Upper lobe of left lung (tissue), 6 donors: ENCODE data around the gene PPP1R14B. TPM values are rescaled to one million over a fixed set of nuclear protein-coding genes. Genes with fewer than 3 reads are reported as not detected.

Source experiments
- ATAC-seq, 2 donors: fragments of 200-7000 bp; cut with Tn5 transposase; one replicate each; pipeline ENCODE4 v1.9.1; 2022; ENCODE audit warnings: mild to moderate bottlenecking in 2 of 2, moderate library complexity in 2 of 2; ENCODE audit not compliant: low FRiP score in 2 of 2
- DNase-seq, 2 donors: peaks; one replicate each; pipeline ENCODE4 v3.0.0-alpha.2; 2019 to 2020
- H3K27ac ChIP-seq, 4 donors: fragments of 200-600 bp; sonication (generic); one replicate each; pipeline ENCODE4 v1.5.1; 2016 to 2019
- H3K27me3 ChIP-seq, 4 donors: fragments of 200-600 bp; sonication (generic); one replicate each; pipeline ENCODE4 v1.5.1; 2017 to 2019
- H3K36me3 ChIP-seq, 4 donors: fragments of 200-600 bp; sonication (generic); one replicate each; pipeline ENCODE4 v1.5.1; 2016 to 2019
- H3K4me1 ChIP-seq, 4 donors: fragments of 200-600 bp; sonication (generic); one replicate each; pipeline ENCODE4 v1.5.1; 2018 to 2019
- H3K4me3 ChIP-seq, 4 donors: fragments of 200-600 bp; sonication (generic); one replicate each; pipeline ENCODE4 v1.5.1; 2017 to 2019; ENCODE audit warnings: mild to moderate bottlenecking in 2 of 4, moderate library complexity in 1 of 4
- H3K9me3 ChIP-seq, 4 donors: fragments of 200-600 bp; sonication (generic); one replicate each; pipeline ENCODE4 v1.5.1; 2018 to 2019
- CTCF ChIP-seq, 6 experiments: fragments of 450-650 bp in 4 of 6; fragments of 200-600 bp in 2 of 6; sonication (generic) in 2 of 6; IDR thresholded peaks; one replicate each; pipeline ENCODE4 v1.5.1; 2016 to 2019; ENCODE audit warnings: antibody characterized with exemption in 6 of 6
- EP300 ChIP-seq, 4 donors: sonication (generic); formaldehyde crosslinking; IDR thresholded peaks; one replicate each; pipeline ENCODE4 v1.5.1; 2017; ENCODE audit warnings: antibody characterized with exemption in 4 of 4, control low read depth in 2 of 4
- POLR2A ChIP-seq, 4 donors: fragments of 450-650 bp; IDR thresholded peaks; one replicate each; pipeline ENCODE4 v1.5.1; 2016 to 2017; ENCODE audit warnings: antibody characterized with exemption in 4 of 4, mild to moderate bottlenecking in 2 of 4
- POLR2AphosphoS5 ChIP-seq, 2 donors: sonication (generic); formaldehyde crosslinking; IDR thresholded peaks; one replicate each; pipeline ENCODE4 v1.5.1; 2017; ENCODE audit warnings: antibody characterized with exemption in 2 of 2
- WGBS, 2 donors: methylation state at CpG; one replicate each; pipeline ENCODE4 v1.1.5; 2017 to 2018; 5-methylcytosine and 5-hydroxymethylcytosine counted together
- total RNA-seq, 6 donors: library from RNA; depleted of rRNA in 4 of 6; stranded (reverse); fragments of >200 nt in 4 of 6; gene quantifications; one replicate each; pipeline versions ENCODE4 v1.1.0 to v1.2.1, GENCODE V29; 2016 to 2021
- donor health status: DM: no; HTN: no; CAD: no; lungs with moderate emphysema.
- donor health status: DM: no; HTN: yes; CAD: no; lungs with severe emphysema.

Gene PPP1R14B
- total RNA-seq, 6 donors from 2014 or later, result 51.4 to 118 (median 60.3) TPM

GRCh38 chr11:64283092-64283491 lies 36.3 kb upstream of the PPP1R14B start:
- H3K4me3 ChIP-seq, result peak overlapping the region in 1 of 4 donors; percentile 88
- H3K36me3 ChIP-seq, result peaks cover 0 to 17% (median 15%) of the 10 kb centered on the region in 4 donors
- H3K9me3 ChIP-seq, result no peaks in the 10 kb centered on the region
- ATAC-seq (no peak), DNase-seq (no peak)
- no peak overlapping the region for H3K27ac ChIP-seq
- TF ChIP-seq EP300 (IDR thresholded peaks at IDR 0.05) (no peak), POLR2AphosphoS5 (IDR thresholded peaks at IDR 0.05) (no peak), POLR2A (IDR thresholded peaks at IDR 0.05) (no peak), CTCF (IDR thresholded peaks at IDR 0.05) (no peak)
- no peaks in the 10 kb centered on the region for H3K27me3 ChIP-seq
- 88 to 93% methylated on average over 3 of the region's 3 CpGs for WGBS, 2 donors
- H3K4me1 ChIP-seq, result peaks cover 16 to 30% (median 24%) of the 10 kb centered on the region in 4 donors

GRCh38 chr11:64281957-64282770 lies 35.4 kb upstream of the PPP1R14B start:
- Histone ChIP-seq H3K4me3 (no peak overlapping the region), H3K36me3 (peaks cover 0 to 26% (median 19%) of the 10 kb centered on the region in 4 donors), H3K27me3 (no peaks in the 10 kb centered on the region), H3K27ac (no peak overlapping the region), H3K9me3 (no peaks in the 10 kb centered on the region), H3K4me1 (peaks cover 16 to 31% (median 24%) of the 10 kb centered on the region in 4 donors)
- WGBS, 2 donors, result 94 to 95% methylated on average over 22 of the region's 22 CpGs
- DNase-seq (no peak), ATAC-seq (no peak)
- no peak for TF ChIP-seq POLR2AphosphoS5 (IDR thresholded peaks at IDR 0.05)
- TF ChIP-seq POLR2A (IDR thresholded peaks at IDR 0.05), result no peak
- TF ChIP-seq EP300 (IDR thresholded peaks at IDR 0.05), result no peak
- no peak for TF ChIP-seq CTCF (IDR thresholded peaks at IDR 0.05)

DNA sequence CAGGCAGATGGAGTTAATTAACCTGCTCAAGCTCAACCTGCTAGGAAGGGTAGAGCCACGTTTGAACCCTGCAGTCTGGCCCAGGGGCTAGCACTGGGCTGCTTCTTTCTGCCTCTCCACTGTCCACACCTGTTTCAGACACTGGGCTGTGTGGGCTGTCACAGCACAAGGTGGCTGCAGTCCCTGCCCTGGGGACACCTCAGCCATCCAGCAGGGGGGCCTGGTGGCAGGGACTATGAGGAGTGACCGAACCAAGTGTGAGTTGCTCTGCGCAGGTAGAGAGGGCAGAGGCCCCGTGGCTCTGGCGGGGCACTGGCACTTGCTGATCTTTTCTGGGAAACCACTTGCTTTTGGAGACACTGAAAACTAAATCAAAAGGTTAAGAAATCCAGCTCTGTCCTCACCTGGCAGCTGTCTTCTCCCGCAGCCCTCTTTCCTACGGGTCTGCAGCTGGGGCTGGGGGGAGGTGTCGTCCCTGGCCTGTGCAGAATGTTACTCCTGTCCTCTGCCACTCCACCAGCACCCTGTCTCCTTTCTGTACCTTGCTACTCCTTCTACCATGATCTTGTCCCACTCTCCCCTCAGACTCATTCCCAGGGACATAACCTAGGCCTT lies 31.9 kb upstream of the PPP1R14B start:
- Histone ChIP-seq H3K36me3 (peaks cover 0 to 40% (median 26%) of the 10 kb centered on the region in 4 donors), H3K4me3 (no peak overlapping the region), H3K4me1 (peaks cover 5 to 24% (median 8%) of the 10 kb centered on the region in 4 donors), H3K9me3 (no peaks in the 10 kb centered on the region), H3K27ac (no peak overlapping the region), H3K27me3 (no peaks in the 10 kb centered on the region)
- TF ChIP-seq CTCF (IDR thresholded peaks at IDR 0.05) (no peak), POLR2A (IDR thresholded peaks at IDR 0.05) (no peak), EP300 (IDR thresholded peaks at IDR 0.05) (no peak), POLR2AphosphoS5 (IDR thresholded peaks at IDR 0.05) (no peak)
- WGBS, 2 donors, result 89 to 93% methylated on average over 8 of the region's 8 CpGs
- ATAC-seq (no peak), DNase-seq (no peak)

DNA sequence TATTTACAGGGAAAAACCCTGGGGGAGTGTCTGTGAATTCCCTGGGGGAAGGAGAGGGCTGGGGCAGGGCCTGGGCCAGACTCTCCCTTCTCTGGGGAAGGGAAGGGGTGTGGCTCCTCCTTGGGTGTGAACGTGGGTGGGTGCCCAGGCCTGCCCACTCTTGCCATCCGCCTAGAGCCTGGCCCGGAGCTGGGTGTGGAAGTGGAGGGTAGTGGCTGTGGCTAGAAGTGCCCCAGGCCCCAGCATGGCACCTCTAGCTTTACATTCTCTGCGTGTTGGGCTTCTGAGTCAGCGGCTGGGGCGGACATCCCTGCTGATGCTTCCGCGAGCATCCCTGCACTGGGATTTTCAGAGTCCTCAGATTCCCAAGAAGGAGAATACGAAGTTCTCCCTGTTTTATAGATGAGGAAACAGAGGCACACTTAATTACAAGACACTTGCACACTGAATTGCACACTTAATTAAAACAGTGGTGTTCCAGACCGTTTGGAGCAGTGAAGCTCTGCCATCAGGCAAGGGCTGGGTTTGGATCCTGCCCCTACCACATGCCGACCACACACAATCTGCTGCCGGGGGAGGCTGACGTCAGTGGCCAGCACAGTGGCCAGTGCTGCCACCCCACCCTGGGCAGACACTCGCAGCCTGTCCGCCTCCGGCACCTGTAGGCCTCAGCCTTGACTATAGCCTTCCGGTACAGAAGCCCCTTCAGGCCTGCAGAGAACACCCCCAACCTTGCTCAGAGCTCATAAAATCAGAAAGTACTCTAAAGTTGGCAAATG lies 30.1 kb upstream of the PPP1R14B start:
- Histone ChIP-seq H3K27me3 (no peaks in the 10 kb centered on the region), H3K4me1 (peaks cover 4 to 21% (median 10%) of the 10 kb centered on the region in 4 donors), H3K9me3 (no peaks in the 10 kb centered on the region), H3K27ac (no peak overlapping the region), H3K4me3 (no peak overlapping the region), H3K36me3 (peaks cover 0 to 35% (median 20%) of the 10 kb centered on the region in 4 donors)
- DNase-seq, result no peak
- WGBS, 2 donors, result 76 to 82% methylated on average over 10 to 17 of the region's 17 CpGs
- no peak for TF ChIP-seq POLR2AphosphoS5 (IDR thresholded peaks at IDR 0.05)
- TF ChIP-seq CTCF (IDR thresholded peaks at IDR 0.05), result no peak
- no peak for TF ChIP-seq EP300 (IDR thresholded peaks at IDR 0.05)
- TF ChIP-seq POLR2A (IDR thresholded peaks at IDR 0.05), result no peak
- ATAC-seq, result peak; percentile 11 to 43
